Fibroblast of lung (primary cell): ENCODE measurements around the gene DBT. TPM values are rescaled to one million over a fixed set of nuclear protein-coding genes. Genes with fewer than 3 reads are reported as not detected.

Experiments used
- DNase-seq, 2 donors: peaks; one replicate each; pipeline versions ENCODE4 v3.0.0 to v3.0.0-alpha.2; 2010; ENCODE audit warnings: low read depth in 2 of 2
- H2AFZ ChIP-seq: 2 replicates; pipeline ENCODE4 v1.5.1; 2012; ENCODE audit warnings: low read length, control low read depth, inconsistent platforms
- H3K27ac ChIP-seq: 2 replicates; pipeline ENCODE4 v1.5.1; 2011; ENCODE audit warnings: low read length, control low read depth; ENCODE audit not compliant: insufficient read depth
- H3K27me3 ChIP-seq: 2 replicates; pipeline ENCODE4 v1.5.1; 2011; ENCODE audit warnings: mild to moderate bottlenecking, low read length; ENCODE audit not compliant: control insufficient read depth, insufficient read depth
- H3K36me3 ChIP-seq: 2 replicates; pipeline ENCODE4 v1.5.1; 2011; ENCODE audit warnings: low read length; ENCODE audit not compliant: control insufficient read depth, insufficient read depth
- H3K4me1 ChIP-seq: 2 replicates; pipeline ENCODE4 v1.5.1; 2011; ENCODE audit warnings: low read length; ENCODE audit not compliant: control insufficient read depth, insufficient read depth; ENCODE audit errors: extremely low read depth
- H3K4me2 ChIP-seq: 2 replicates; pipeline ENCODE4 v1.5.1; 2011; ENCODE audit warnings: low read length, control low read depth; ENCODE audit not compliant: insufficient read depth; ENCODE audit errors: extremely low read depth
- H3K4me3 ChIP-seq, 4 experiments: fragments of 200-600 bp in 1 of 4; sonication (generic) in 1 of 4; replicated peaks in 1 of 4; 2 replicates each; pipeline ENCODE4 v1.5.1; 2011 to 2016; ENCODE audit warnings: low read length in 4 of 4, low read depth in 3 of 4, mild to moderate bottlenecking in 3 of 4, control low read depth in 2 of 4, inconsistent platforms in 1 of 4, mixed read lengths in 1 of 4; ENCODE audit not compliant: insufficient read depth in 1 of 4; ENCODE audit errors: control extremely low read depth in 1 of 4
- H3K79me2 ChIP-seq: 2 replicates; pipeline ENCODE4 v1.5.1; 2012; ENCODE audit warnings: mild to moderate bottlenecking, low read length, inconsistent platforms; ENCODE audit not compliant: control insufficient read depth, insufficient read depth
- H3K9ac ChIP-seq: 2 replicates; pipeline ENCODE4 v1.5.1; 2011; ENCODE audit warnings: mild to moderate bottlenecking, low read length, control low read depth; ENCODE audit not compliant: insufficient read depth
- H3K9me3 ChIP-seq: 2 replicates; pipeline ENCODE4 v1.5.1; 2012; ENCODE audit warnings: low read depth, low read length; ENCODE audit not compliant: control insufficient read depth, insufficient read depth
- H4K20me1 ChIP-seq: 2 replicates; pipeline ENCODE4 v1.5.1; 2011; ENCODE audit warnings: low read length; ENCODE audit not compliant: control insufficient read depth, insufficient read depth; ENCODE audit errors: extremely low read depth
- EZH2 ChIP-seq: IDR thresholded peaks from 2 replicates; pipeline ENCODE4 v1.5.1; 2012; ENCODE audit warnings: low read length, control low read depth, mild to moderate bottlenecking; ENCODE audit errors: missing control alignments
- polyA plus RNA-seq, 2 donors: library from polyadenylated mRNA; depleted of rRNA in 1 of 2; stranded (reverse) in 1 of 2; unstranded in 1 of 2; fragments of >200 nt; gene quantifications; 2 replicates each; pipeline ENCODE4 v1.2.1, GENCODE V29; 2011 to 2012; ENCODE audit warnings: missing spikeins in 1 of 2
- total RNA-seq: library from RNA; depleted of rRNA; stranded (reverse); fragments of >200 nt; gene quantifications from 2 replicates; pipeline ENCODE4 v1.2.1, GENCODE V29; 2014
- TF ChIP-seq, protein P1 (sequence below), 2 donors: IDR thresholded peaks in 1 of 2; conservative IDR thresholded peaks in 1 of 2; 1 replicate in 1 of 2; 2 replicates in 1 of 2; pipeline ENCODE4 v1.5.1; 2011 to 2012; ENCODE audit warnings: low read length in 2 of 2, control low read depth in 1 of 2, inconsistent platforms in 1 of 2, low read depth in 1 of 2, mild to moderate bottlenecking in 1 of 2

DBT gene
- total and polyA plus RNA-seq, 2 donors (not counting 1 experiment from before 2014, with no cell fraction given) = 7.9 to 9.4 TPM

- H2AFZ ChIP-seq = no peak overlapping the region
- peaks cover 29% of the 10 kb centered on the region for H3K79me2 ChIP-seq
- no peak overlapping the region for H3K27ac ChIP-seq
- peaks cover 16% of the 10 kb centered on the region for H3K36me3 ChIP-seq
- TF ChIP-seq EZH2 = no peak
- TF ChIP-seq, protein P1, sequence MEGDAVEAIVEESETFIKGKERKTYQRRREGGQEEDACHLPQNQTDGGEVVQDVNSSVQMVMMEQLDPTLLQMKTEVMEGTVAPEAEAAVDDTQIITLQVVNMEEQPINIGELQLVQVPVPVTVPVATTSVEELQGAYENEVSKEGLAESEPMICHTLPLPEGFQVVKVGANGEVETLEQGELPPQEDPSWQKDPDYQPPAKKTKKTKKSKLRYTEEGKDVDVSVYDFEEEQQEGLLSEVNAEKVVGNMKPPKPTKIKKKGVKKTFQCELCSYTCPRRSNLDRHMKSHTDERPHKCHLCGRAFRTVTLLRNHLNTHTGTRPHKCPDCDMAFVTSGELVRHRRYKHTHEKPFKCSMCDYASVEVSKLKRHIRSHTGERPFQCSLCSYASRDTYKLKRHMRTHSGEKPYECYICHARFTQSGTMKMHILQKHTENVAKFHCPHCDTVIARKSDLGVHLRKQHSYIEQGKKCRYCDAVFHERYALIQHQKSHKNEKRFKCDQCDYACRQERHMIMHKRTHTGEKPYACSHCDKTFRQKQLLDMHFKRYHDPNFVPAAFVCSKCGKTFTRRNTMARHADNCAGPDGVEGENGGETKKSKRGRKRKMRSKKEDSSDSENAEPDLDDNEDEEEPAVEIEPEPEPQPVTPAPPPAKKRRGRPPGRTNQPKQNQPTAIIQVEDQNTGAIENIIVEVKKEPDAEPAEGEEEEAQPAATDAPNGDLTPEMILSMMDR (conservative IDR thresholded peaks at IDR 0.05 in 1 of 2, IDR thresholded peaks at IDR 0.05 in 1 of 2; ENCODE audit: low read depth in 1 of 2, low read length in 2 of 2) = no peak
- no peak for DNase-seq
- no peaks in the 10 kb centered on the region for H3K9me3 ChIP-seq
- H3K4me2 ChIP-seq = peak overlapping the region; percentile 89
- H3K4me3 ChIP-seq = peak overlapping the region; percentile 92 to 100 (median 96)
- H3K9ac ChIP-seq = no peak overlapping the region
- peaks cover 4% of the 10 kb centered on the region for H3K4me1 ChIP-seq
- no peaks in the 10 kb centered on the region for H3K27me3 ChIP-seq
- no peaks in the 10 kb centered on the region for H4K20me1 ChIP-seq
Observed at GRCh38 chr1:100267284-100267683, 17.6 kb upstream of the DBT start.

- no peaks in the 10 kb centered on the region for H4K20me1 ChIP-seq
- H3K9ac ChIP-seq = peak overlapping the region; percentile 85
- TF ChIP-seq, protein P1 (conservative IDR thresholded peaks at IDR 0.05 in 1 of 2, IDR thresholded peaks at IDR 0.05 in 1 of 2; ENCODE audit: low read depth in 1 of 2, low read length in 2 of 2) = no peak
- TF ChIP-seq EZH2 = no peak
- H3K36me3 ChIP-seq = peaks cover 13% of the 10 kb centered on the region
- H3K4me2 ChIP-seq = peak overlapping the region; percentile 89
- peaks cover 4% of the 10 kb centered on the region for H3K4me1 ChIP-seq
- H3K79me2 ChIP-seq = peaks cover 29% of the 10 kb centered on the region
- H3K27ac ChIP-seq = peak overlapping the region; percentile 86
- no peaks in the 10 kb centered on the region for H3K27me3 ChIP-seq
- DNase-seq = no peak
- peak overlapping the region; percentile 92 to 100 (median 96) for H3K4me3 ChIP-seq
- no peaks in the 10 kb centered on the region for H3K9me3 ChIP-seq
- peak overlapping the region; percentile 73 for H2AFZ ChIP-seq
Observed at GRCh38 chr1:100266741-100267140, 17.1 kb upstream of the DBT start.

- peaks cover 4% of the 10 kb centered on the region for H3K4me1 ChIP-seq
- DNase-seq = peak; percentile 88 to 95
- TF ChIP-seq, protein P1 (conservative IDR thresholded peaks at IDR 0.05 in 1 of 2, IDR thresholded peaks at IDR 0.05 in 1 of 2; ENCODE audit: low read depth in 1 of 2, low read length in 2 of 2) = no peak
- no peak for TF ChIP-seq EZH2
Observed at GRCh38 chr1:100265931-100266740, 16.5 kb upstream of the DBT start, which contains the start of gene RTCA. RTCA (plus strand) TSS chr1:100266216; CDS start chr1:100266376, 160 bp downstream.

More at GRCh38 chr1:100265931-100266740, 16.5 kb upstream of the DBT start, which contains the start of gene RTCA:
- H3K4me2 ChIP-seq = peak within 1 kb of the TSS; percentile 89
- H3K9me3 ChIP-seq = no peaks in the 10 kb centered on the region
- H3K27me3 ChIP-seq = no peaks in the 10 kb centered on the region
- no peaks in the 10 kb centered on the region for H4K20me1 ChIP-seq
- peaks cover 12% of the 10 kb centered on the region for H3K36me3 ChIP-seq
- H3K9ac ChIP-seq = peak within 1 kb of the TSS; percentile 85
- H3K4me3 ChIP-seq = peak within 1 kb of the TSS; percentile 92 to 100 (median 96)
- H3K79me2 ChIP-seq = peaks cover 29% of the 10 kb centered on the region
- peak within 1 kb of the TSS; percentile 86 for H3K27ac ChIP-seq
- peak within 1 kb of the TSS; percentile 100 for H2AFZ ChIP-seq
